ENCODE data around the gene RNF130. TPM values are rescaled to one million over a fixed set of nuclear protein-coding genes. Genes with fewer than 3 reads are reported as not detected.
A peak's percentile ranks its signal among the peaks of the same experiment; 100 is the strongest.

The RNF130 gene
- total and polyA plus RNA-seq, 8 donors, result 61.0 to 125 (median 70.7) TPM

GRCh38 chr5:180027459-180028089, 44.0 kb downstream of the RNF130 start:
- DNase-seq (no peak), ATAC-seq (no peak)
- Histone ChIP-seq H3K36me3 (no peaks in the 10 kb centered on the region), H3K4me3 (no peak overlapping the region), H3K9me3 (no peaks in the 10 kb centered on the region), H3K4me1 (peaks cover 11 to 31% of the 10 kb centered on the region in 2 donors), H3K27me3 (no peaks in the 10 kb centered on the region), H3K27ac (peak overlapping the region in 1 of 2 donors; percentile 34)
- intact Hi-C loops (cut with DNase I), result no loop called here
- no peak for TF ChIP-seq CTCF (IDR thresholded peaks at IDR 0.05)

- peak; percentile 20 for ATAC-seq
Measured at GRCh38 chr5:180026734-180027458, 44.7 kb downstream of the RNF130 start.

GRCh38 chr5:180026320-180026719, 45.2 kb downstream of the RNF130 start:
- Histone ChIP-seq H3K4me3 (no peak overlapping the region), H3K27me3 (no peaks in the 10 kb centered on the region), H3K27ac (peak overlapping the region; percentile 2 to 34), H3K9me3 (no peaks in the 10 kb centered on the region), H3K4me1 (peaks cover 11 to 31% of the 10 kb centered on the region in 2 donors), H3K36me3 (no peaks in the 10 kb centered on the region)
- intact Hi-C loops (cut with DNase I), result no loop called here
- TF ChIP-seq CTCF (IDR thresholded peaks at IDR 0.05), result no peak
- DNase-seq (peak in 1 of 4 donors; percentile 37), ATAC-seq (peak; percentile 95)

More at GRCh38 chr5:180026734-180027458, 44.7 kb downstream of the RNF130 start:
- TF ChIP-seq CTCF (IDR thresholded peaks at IDR 0.05), result no peak
- Histone ChIP-seq H3K4me1 (peaks cover 11 to 31% of the 10 kb centered on the region in 2 donors), H3K27ac (peak overlapping the region; percentile 2 to 34), H3K36me3 (no peaks in the 10 kb centered on the region), H3K27me3 (no peaks in the 10 kb centered on the region), H3K9me3 (no peaks in the 10 kb centered on the region), H3K4me3 (no peak overlapping the region)
- intact Hi-C loops (cut with DNase I), result no loop called here
- no peak for DNase-seq

DNA sequence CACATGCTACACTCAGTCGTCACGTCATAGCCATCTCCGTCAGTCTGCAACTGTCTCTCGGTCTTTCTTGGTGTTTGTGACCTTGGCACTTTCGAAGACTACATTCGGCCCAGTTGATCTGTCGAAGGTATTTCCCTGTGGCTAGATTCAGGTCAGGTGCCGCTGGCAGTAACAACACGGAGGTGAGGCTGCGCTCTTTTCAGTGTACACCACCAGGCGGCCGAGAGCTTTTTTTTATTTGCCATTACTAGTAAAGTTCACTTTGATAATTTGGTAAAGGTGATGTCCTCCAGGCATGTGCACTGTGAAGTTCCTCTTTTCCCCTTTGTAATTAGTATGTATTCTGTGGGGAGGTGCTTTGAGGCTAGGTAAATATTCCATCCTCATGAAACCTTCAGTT, 49.7 kb downstream of the RNF130 start:
- H3K4me3 ChIP-seq, result no peak overlapping the region
- intact Hi-C loops (cut with DNase I), result no loop called here

More for the DNA sequence above, 49.7 kb downstream of the RNF130 start:
- ATAC-seq (no peak), DNase-seq (no peak)
- no peak for TF ChIP-seq CTCF (IDR thresholded peaks at IDR 0.05)
- Histone ChIP-seq H3K36me3 (peaks cover 0 to 12% of the 10 kb centered on the region in 2 donors), H3K9me3 (no peaks in the 10 kb centered on the region), H3K4me1 (peaks cover 10 to 29% of the 10 kb centered on the region in 2 donors), H3K27me3 (no peaks in the 10 kb centered on the region), H3K27ac (no peak overlapping the region)

Measured in left lung (tissue), 10 donors.